SK-N-SH treated with all-trans-retinoic acid at 6 μM for 48 hours (cell line): ENCODE data around the gene PELI3.

Experiments
- ATAC-seq: fragments of 200-7000 bp; cut with Tn5 transposase; 3 replicates; pipeline ENCODE4 v1.9.1; 2020; ENCODE audit warnings: mild to moderate bottlenecking, moderate library complexity
- ARNTL ChIP-seq: fragments of 450-650 bp; formaldehyde crosslinking; IDR thresholded peaks from 2 replicates; pipeline ENCODE4 v1.5.0; 2020; ENCODE audit warnings: low read depth, mild to moderate bottlenecking, moderate library complexity, borderline replicate concordance
- BACH2 ChIP-seq: fragments of 250-450 bp; sonication (Bioruptor Pico); IDR thresholded peaks from 2 replicates; pipeline ENCODE4 v1.9.0; 2021; ENCODE audit warnings: mild to moderate bottlenecking, borderline replicate concordance
- CREB5 ChIP-seq: fragments of 250-450 bp; sonication (Bioruptor Pico); IDR thresholded peaks from 2 replicates; pipeline ENCODE4 v1.5.1; 2020; ENCODE audit warnings: low read depth, mild to moderate bottlenecking, moderate library complexity
- CSDC2 ChIP-seq: fragments of 250-450 bp; sonication (Bioruptor Pico); IDR thresholded peaks from 2 replicates; pipeline ENCODE4 v1.5.0; 2020; ENCODE audit warnings: mild to moderate bottlenecking, moderate library complexity
- CSRNP3 ChIP-seq: fragments of 250-450 bp; sonication (Bioruptor Pico); IDR thresholded peaks from 2 replicates; pipeline ENCODE4 v1.5.1; 2021; ENCODE audit warnings: mild to moderate bottlenecking, moderate library complexity
- ESRRG ChIP-seq: fragments of 250-450 bp; sonication (Bioruptor Pico); IDR thresholded peaks from 2 replicates; pipeline ENCODE4 v1.6.1; 2021; ENCODE audit warnings: mild to moderate bottlenecking
- GLIS3 ChIP-seq: fragments of 250-450 bp; sonication (Bioruptor Pico); IDR thresholded peaks from 2 replicates; pipeline ENCODE4 v1.5.0; 2020; ENCODE audit warnings: mild to moderate bottlenecking, moderate library complexity
- ISL1 ChIP-seq: fragments of 250-450 bp; sonication (Bioruptor Pico); IDR thresholded peaks from 2 replicates; pipeline ENCODE4 v2.1.2; 2022; ENCODE audit warnings: mild to moderate bottlenecking, moderate library complexity
- OSR1 ChIP-seq: fragments of 250-450 bp; sonication (Bioruptor Pico); IDR thresholded peaks from 2 replicates; pipeline ENCODE4 v1.8.0; 2022; ENCODE audit warnings: moderate library complexity, mild to moderate bottlenecking, inconsistent platforms
- PATZ1 ChIP-seq: fragments of 250-450 bp; sonication (Bioruptor Pico); IDR thresholded peaks from 2 replicates; pipeline ENCODE4 v1.8.0; 2020; ENCODE audit warnings: mild to moderate bottlenecking, moderate library complexity, borderline replicate concordance
- POU6F1 ChIP-seq: fragments of 250-450 bp; sonication (Bioruptor Pico); IDR thresholded peaks from 2 replicates; pipeline ENCODE4 v1.8.0; 2021; ENCODE audit warnings: low read depth, mild to moderate bottlenecking, moderate library complexity, borderline replicate concordance
- PPARA ChIP-seq: fragments of 250-450 bp; sonication (Bioruptor Pico); IDR thresholded peaks from 2 replicates; pipeline ENCODE4 v1.5.0; 2020; ENCODE audit warnings: mild to moderate bottlenecking, borderline replicate concordance
- RARB ChIP-seq: fragments of 250-450 bp; sonication (Bioruptor Pico); IDR thresholded peaks from 2 replicates; pipeline ENCODE4 v1.8.0; 2021; ENCODE audit warnings: mild to moderate bottlenecking, moderate library complexity
- SNAI2 ChIP-seq: fragments of 250-450 bp; sonication (Bioruptor Pico); IDR thresholded peaks from 2 replicates; pipeline ENCODE4 v1.5.0; 2020; ENCODE audit warnings: mild to moderate bottlenecking, moderate library complexity
- TCF4 ChIP-seq: fragments of 250-450 bp; sonication (Bioruptor Pico); IDR thresholded peaks from 2 replicates; pipeline ENCODE4 v1.8.0; 2021; ENCODE audit warnings: mild to moderate bottlenecking, moderate library complexity, borderline replicate concordance
- TOX ChIP-seq: fragments of 250-450 bp; sonication (Bioruptor Pico); IDR thresholded peaks from 2 replicates; pipeline ENCODE4 v1.8.0; 2021; ENCODE audit warnings: mild to moderate bottlenecking, moderate library complexity, borderline replicate concordance
- TSHZ2 ChIP-seq: fragments of 250-450 bp; sonication (Bioruptor Pico); IDR thresholded peaks from 2 replicates; pipeline ENCODE4 v1.5.0; 2020; ENCODE audit warnings: mild to moderate bottlenecking, moderate library complexity
- ZC3H10 ChIP-seq: fragments of 250-450 bp; sonication (Bioruptor Pico); IDR thresholded peaks from 2 replicates; pipeline ENCODE4 v1.5.1; 2021; ENCODE audit warnings: mild to moderate bottlenecking, moderate library complexity
- ZFP3 ChIP-seq: fragments of 250-450 bp; sonication (Bioruptor Pico); IDR thresholded peaks from 2 replicates; pipeline ENCODE4 v1.5.0; 2020; ENCODE audit warnings: mild to moderate bottlenecking, moderate library complexity
- ZFP30 ChIP-seq: fragments of 450-650 bp; formaldehyde crosslinking; IDR thresholded peaks from 2 replicates; pipeline ENCODE4 v1.5.0; 2022; ENCODE audit warnings: mild to moderate bottlenecking, moderate library complexity
- ZNF565 ChIP-seq: fragments of 450-650 bp; formaldehyde crosslinking; conservative IDR thresholded peaks from 2 replicates; pipeline ENCODE4 v1.5.0; 2020; ENCODE audit warnings: low read depth, mild to moderate bottlenecking, moderate library complexity
- ZNF70 ChIP-seq: fragments of 450-650 bp; formaldehyde crosslinking; IDR thresholded peaks from 2 replicates; pipeline ENCODE4 v1.5.0; 2020; ENCODE audit warnings: mild to moderate bottlenecking, moderate library complexity
- ZNF8 ChIP-seq: fragments of 450-650 bp; formaldehyde crosslinking; IDR thresholded peaks from 2 replicates; pipeline ENCODE4 v1.5.0; 2020; ENCODE audit warnings: mild to moderate bottlenecking, moderate library complexity

PELI3 gene

GRCh38 chr11:66447012-66447411 is 19.7 kb upstream of the PELI3 start (continued):
- no peak for TF ChIP-seq TSHZ2
- TF ChIP-seq ARNTL, result no peak
- TF ChIP-seq ZFP3 (CRISPR knock-in tag), result no peak

- TF ChIP-seq TCF4 (CRISPR knock-in tag), result no peak
- no peak for TF ChIP-seq ZNF8 (CRISPR knock-in tag)
- TF ChIP-seq ARNTL, result no peak
- no peak for TF ChIP-seq TOX (CRISPR knock-in tag)
- no peak for TF ChIP-seq PPARA
- no peak for TF ChIP-seq CREB5 (CRISPR knock-in tag)
- no peak for TF ChIP-seq PATZ1 (CRISPR knock-in tag)
- no peak for TF ChIP-seq OSR1 (CRISPR knock-in tag)
- TF ChIP-seq SNAI2 (CRISPR knock-in tag), result no peak
- TF ChIP-seq TSHZ2, result no peak
- TF ChIP-seq GLIS3 (CRISPR knock-in tag), result no peak
- no peak for TF ChIP-seq ZFP3 (CRISPR knock-in tag)
- TF ChIP-seq ZC3H10 (CRISPR knock-in tag), result no peak
- no peak for TF ChIP-seq RARB (CRISPR knock-in tag)
- TF ChIP-seq ZFP30 (CRISPR knock-in tag), result no peak
- no peak for TF ChIP-seq ESRRG (CRISPR knock-in tag)
- TF ChIP-seq ZNF70, result no peak
- no peak for TF ChIP-seq ZNF565 (CRISPR knock-in tag)
- ATAC-seq, result no peak
These were observed 18.2 kb upstream of the PELI3 start for GRCh38 chr11:66448523-66448922.

- ATAC-seq, result no peak
- TF ChIP-seq ZC3H10 (CRISPR knock-in tag) (no peak), ISL1 (no peak), RARB (CRISPR knock-in tag) (no peak), OSR1 (CRISPR knock-in tag) (no peak), ESRRG (CRISPR knock-in tag) (no peak), CREB5 (CRISPR knock-in tag) (no peak), TCF4 (CRISPR knock-in tag) (no peak), CSRNP3 (CRISPR knock-in tag) (no peak), TOX (CRISPR knock-in tag) (no peak), ZNF70 (no peak), BACH2 (CRISPR knock-in tag) (no peak), PPARA (no peak), SNAI2 (CRISPR knock-in tag) (no peak), POU6F1 (CRISPR knock-in tag) (no peak), CSDC2 (CRISPR knock-in tag) (no peak), ARNTL (no peak), PATZ1 (CRISPR knock-in tag) (no peak)
These were observed 16.1 kb upstream of the PELI3 start for GRCh38 chr11:66450560-66450959.
